ENCODE results near the gene ASIC2. TPM values are rescaled to one million over a fixed set of nuclear protein-coding genes. Genes with fewer than 3 reads are reported as not detected.

The ASIC2 gene
- total RNA-seq, 1 experiment from 2014 or later, result not detected

GRCh38 chr17:33258296-33258695, 34.8 kb downstream of the ASIC2 start:
- BruUV-seq (replicated peaks), result no TSS peak
- Mint-ChIP-seq H3K4me3 (ENCODE audit: unreplicated experiment) (no peak overlapping the region), H3K27me3 (ENCODE audit: insufficient read depth, unreplicated experiment) (peaks cover 14% of the 10 kb centered on the region), H3K36me3 (ENCODE audit: insufficient read depth, unreplicated experiment) (no peaks in the 10 kb centered on the region), H3K27ac (ENCODE audit: low read depth, unreplicated experiment) (no peak overlapping the region), H3K4me1 (ENCODE audit: insufficient read depth, unreplicated experiment) (no peaks in the 10 kb centered on the region), H3K9me3 (ENCODE audit: unreplicated experiment) (no peaks in the 10 kb centered on the region)
- ChIA-PET POLR2A (no interaction called here), CTCF (interaction anchor here (0.8 kb wide), 1 partner anchor 265 kb away, joined by 4 read pairs; no protein-coding TSS in a partner anchor)
- TF ChIP-seq CTCF (IDR thresholded peaks at IDR 0.05; ENCODE audit: unreplicated experiment), result no peak
- DNase-seq (ENCODE audit: unreplicated experiment), result no peak
- intact Hi-C loops (cut with micrococcal nuclease), result no loop called here

- H3K4me1 Mint-ChIP-seq (ENCODE audit: insufficient read depth, unreplicated experiment), result peaks cover 11% of the 10 kb centered on the region
- H3K27me3 Mint-ChIP-seq (ENCODE audit: insufficient read depth, unreplicated experiment), result no peaks in the 10 kb centered on the region
- H3K4me3 Mint-ChIP-seq (ENCODE audit: unreplicated experiment), result no peak overlapping the region
- no peak for TF ChIP-seq CTCF (IDR thresholded peaks at IDR 0.05; ENCODE audit: unreplicated experiment)
- no peak overlapping the region for H3K27ac Mint-ChIP-seq (ENCODE audit: low read depth, unreplicated experiment)
- H3K9me3 Mint-ChIP-seq (ENCODE audit: unreplicated experiment), result no peaks in the 10 kb centered on the region
- intact Hi-C loops (cut with micrococcal nuclease), result no loop called here
- ChIA-PET POLR2A (no interaction called here), CTCF (interaction anchor here (1.1 kb wide), 1 partner anchor 10 kb away, joined by 4 read pairs; no protein-coding TSS in a partner anchor)
- no peak for DNase-seq (ENCODE audit: unreplicated experiment)
- BruUV-seq (replicated peaks), result no TSS peak
- no peaks in the 10 kb centered on the region for H3K36me3 Mint-ChIP-seq (ENCODE audit: insufficient read depth, unreplicated experiment)
Measured at GRCh38 chr17:33245183-33245582, 47.9 kb downstream of the ASIC2 start.

- Mint-ChIP-seq H3K27me3 (ENCODE audit: insufficient read depth, unreplicated experiment) (no peaks in the 10 kb centered on the region), H3K4me1 (ENCODE audit: insufficient read depth, unreplicated experiment) (peaks cover 11% of the 10 kb centered on the region), H3K9me3 (ENCODE audit: unreplicated experiment) (no peaks in the 10 kb centered on the region), H3K27ac (ENCODE audit: low read depth, unreplicated experiment) (no peak overlapping the region), H3K36me3 (ENCODE audit: insufficient read depth, unreplicated experiment) (no peaks in the 10 kb centered on the region), H3K4me3 (ENCODE audit: unreplicated experiment) (no peak overlapping the region)
- intact Hi-C loops (cut with micrococcal nuclease), result no loop called here
- POLR2A ChIA-PET, result no interaction called here
- CTCF ChIA-PET, result no interaction called here
- no TSS peak for BruUV-seq (replicated peaks)
- TF ChIP-seq CTCF (IDR thresholded peaks at IDR 0.05; ENCODE audit: unreplicated experiment), result no peak
- no peak for DNase-seq (ENCODE audit: unreplicated experiment)
Measured at GRCh38 chr17:33243732-33244131, 49.4 kb downstream of the ASIC2 start.

- CTCF ChIA-PET, result no interaction called here
Measured at GRCh38 chr17:33242375-33243124, 50.5 kb downstream of the ASIC2 start.

More at GRCh38 chr17:33242375-33243124, 50.5 kb downstream of the ASIC2 start:
- Mint-ChIP-seq H3K36me3 (ENCODE audit: insufficient read depth, unreplicated experiment) (no peaks in the 10 kb centered on the region), H3K27me3 (ENCODE audit: insufficient read depth, unreplicated experiment) (no peaks in the 10 kb centered on the region), H3K27ac (ENCODE audit: low read depth, unreplicated experiment) (no peak overlapping the region), H3K4me3 (ENCODE audit: unreplicated experiment) (no peak overlapping the region), H3K9me3 (ENCODE audit: unreplicated experiment) (no peaks in the 10 kb centered on the region), H3K4me1 (ENCODE audit: insufficient read depth, unreplicated experiment) (peaks cover 11% of the 10 kb centered on the region)
- BruUV-seq (replicated peaks), result no TSS peak
- intact Hi-C loops (cut with micrococcal nuclease), result no loop called here
- DNase-seq (ENCODE audit: unreplicated experiment), result no peak
- POLR2A ChIA-PET, result no interaction called here
- no peak for TF ChIP-seq CTCF (IDR thresholded peaks at IDR 0.05; ENCODE audit: unreplicated experiment)
